Astrocyte of the spinal cord (primary cell): Measurements from ENCODE around the gene MPND.

Source experiments
- DNase-seq: peaks from one replicate; pipeline ENCODE4 v3.0.0; 2011; ENCODE audit warnings: low read depth, low spot score
- H3K4me3 ChIP-seq: 2 replicates; pipeline ENCODE4 v1.5.1; 2011; ENCODE audit warnings: low read depth, mild to moderate bottlenecking, low read length, moderate library complexity
- in situ Hi-C: cut with HindIII; loops from 2 replicates; pipeline ENCODE4 v1.10.0; 2017; ENCODE audit warnings: low sequenced_read_pairs
- TF ChIP-seq, protein P1 (sequence below): IDR thresholded peaks from 2 replicates; pipeline ENCODE4 v1.5.1; 2012; ENCODE audit warnings: low read depth, mild to moderate bottlenecking, low read length, inconsistent platforms

The MPND gene

GRCh38 chr19:4389511-4390016 lies 46.2 kb downstream of the MPND start:
- TF ChIP-seq, protein P1, sequence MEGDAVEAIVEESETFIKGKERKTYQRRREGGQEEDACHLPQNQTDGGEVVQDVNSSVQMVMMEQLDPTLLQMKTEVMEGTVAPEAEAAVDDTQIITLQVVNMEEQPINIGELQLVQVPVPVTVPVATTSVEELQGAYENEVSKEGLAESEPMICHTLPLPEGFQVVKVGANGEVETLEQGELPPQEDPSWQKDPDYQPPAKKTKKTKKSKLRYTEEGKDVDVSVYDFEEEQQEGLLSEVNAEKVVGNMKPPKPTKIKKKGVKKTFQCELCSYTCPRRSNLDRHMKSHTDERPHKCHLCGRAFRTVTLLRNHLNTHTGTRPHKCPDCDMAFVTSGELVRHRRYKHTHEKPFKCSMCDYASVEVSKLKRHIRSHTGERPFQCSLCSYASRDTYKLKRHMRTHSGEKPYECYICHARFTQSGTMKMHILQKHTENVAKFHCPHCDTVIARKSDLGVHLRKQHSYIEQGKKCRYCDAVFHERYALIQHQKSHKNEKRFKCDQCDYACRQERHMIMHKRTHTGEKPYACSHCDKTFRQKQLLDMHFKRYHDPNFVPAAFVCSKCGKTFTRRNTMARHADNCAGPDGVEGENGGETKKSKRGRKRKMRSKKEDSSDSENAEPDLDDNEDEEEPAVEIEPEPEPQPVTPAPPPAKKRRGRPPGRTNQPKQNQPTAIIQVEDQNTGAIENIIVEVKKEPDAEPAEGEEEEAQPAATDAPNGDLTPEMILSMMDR: no peak
- in situ Hi-C loops: no loop called here
- DNase-seq: no peak
- H3K4me3 ChIP-seq: no peak overlapping the region

DNA sequence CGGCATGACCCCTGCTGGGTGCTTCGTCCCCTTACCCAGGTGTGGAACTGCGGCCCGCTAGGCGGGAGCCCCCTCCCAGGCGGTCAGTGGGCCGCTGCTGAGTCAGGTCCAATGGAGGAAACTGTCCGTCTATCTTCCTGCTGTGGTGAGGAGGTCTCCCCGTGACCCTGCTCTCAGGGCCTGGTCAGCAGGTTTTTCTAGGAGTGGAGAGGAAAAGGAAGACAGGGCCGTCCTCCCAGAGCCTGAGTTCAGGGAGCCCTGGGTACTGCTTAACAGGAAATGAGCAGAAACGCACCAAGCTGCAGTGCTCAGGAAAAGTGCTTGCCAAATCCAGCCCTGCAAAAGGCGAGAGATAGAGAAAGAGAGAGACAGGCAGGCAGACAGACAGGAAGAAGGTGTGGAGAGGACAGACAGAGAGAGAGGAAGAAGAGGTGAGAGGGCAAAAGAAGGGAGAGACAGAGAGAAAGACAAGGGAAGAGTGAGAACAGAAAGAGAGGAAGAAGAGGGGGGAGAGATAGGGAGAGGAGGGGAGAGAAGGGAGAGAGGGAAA lies 46.7 kb downstream of the MPND start:
- TF ChIP-seq, protein P1: no peak

DNA sequence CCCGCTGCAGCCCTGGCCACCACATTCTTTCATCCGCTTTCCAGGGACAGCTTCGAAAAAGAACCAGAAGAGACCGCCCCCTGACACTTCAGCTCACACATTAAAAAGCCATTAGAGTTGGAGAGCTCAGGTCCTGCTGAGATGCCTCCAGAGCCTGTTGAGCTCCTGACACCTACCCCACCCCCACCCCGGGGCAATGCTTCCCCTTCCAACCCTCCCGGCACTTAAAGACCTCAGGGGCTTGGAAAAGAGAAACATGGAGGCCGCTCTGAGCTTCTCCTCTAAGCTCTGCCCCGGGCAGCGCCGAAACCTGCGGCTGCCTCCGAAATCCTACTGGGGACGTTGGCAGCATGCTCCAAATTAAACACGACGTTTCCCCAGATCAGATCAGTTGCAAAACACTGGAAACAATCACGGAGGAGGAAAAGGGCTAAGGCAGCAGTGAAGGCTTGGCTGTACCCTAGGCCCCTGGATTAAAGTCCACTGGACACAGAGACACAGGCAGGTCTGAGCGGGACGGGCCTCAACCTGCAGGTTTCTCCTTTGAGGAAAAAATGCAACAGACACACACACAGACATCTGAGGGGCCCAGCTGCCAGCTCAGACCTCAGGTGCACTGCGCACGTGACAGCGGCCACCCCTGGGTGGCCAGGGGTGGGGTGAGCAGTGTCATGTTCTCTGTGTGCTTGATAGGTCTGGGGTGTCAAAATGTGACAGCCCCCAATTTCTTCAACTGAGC lies 47.4 kb downstream of the MPND start:
- DNase-seq: no peak

More for the DNA sequence above, 46.7 kb downstream of the MPND start:
- in situ Hi-C loops: no loop called here
- no peak overlapping the region for H3K4me3 ChIP-seq
- peak; percentile 44 for DNase-seq

DNA sequence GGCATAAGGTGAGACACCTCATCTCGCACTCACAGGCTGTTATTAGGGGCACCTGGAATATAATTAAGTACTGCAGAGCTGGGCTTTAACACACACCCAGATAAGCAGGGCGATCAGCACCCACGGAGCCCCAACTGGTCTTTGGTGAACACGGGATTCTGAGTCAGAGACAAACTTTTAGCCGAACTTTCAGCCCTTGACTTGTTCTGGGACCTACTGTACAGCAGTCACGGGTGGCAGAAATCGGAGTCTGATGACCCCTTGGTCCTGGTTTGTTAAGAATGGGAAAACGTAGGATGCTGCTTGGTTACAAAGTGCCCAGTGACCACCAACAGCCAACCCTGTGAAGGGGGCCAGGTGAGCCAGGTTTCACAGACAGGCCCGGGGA lies 47.9 kb downstream of the MPND start:
- no peak overlapping the region for H3K4me3 ChIP-seq
- in situ Hi-C loops: no loop called here
- no peak for DNase-seq

More for the DNA sequence above, 47.4 kb downstream of the MPND start:
- TF ChIP-seq, protein P1: no peak
- in situ Hi-C loops: no loop called here
- no peak overlapping the region for H3K4me3 ChIP-seq

DNA sequence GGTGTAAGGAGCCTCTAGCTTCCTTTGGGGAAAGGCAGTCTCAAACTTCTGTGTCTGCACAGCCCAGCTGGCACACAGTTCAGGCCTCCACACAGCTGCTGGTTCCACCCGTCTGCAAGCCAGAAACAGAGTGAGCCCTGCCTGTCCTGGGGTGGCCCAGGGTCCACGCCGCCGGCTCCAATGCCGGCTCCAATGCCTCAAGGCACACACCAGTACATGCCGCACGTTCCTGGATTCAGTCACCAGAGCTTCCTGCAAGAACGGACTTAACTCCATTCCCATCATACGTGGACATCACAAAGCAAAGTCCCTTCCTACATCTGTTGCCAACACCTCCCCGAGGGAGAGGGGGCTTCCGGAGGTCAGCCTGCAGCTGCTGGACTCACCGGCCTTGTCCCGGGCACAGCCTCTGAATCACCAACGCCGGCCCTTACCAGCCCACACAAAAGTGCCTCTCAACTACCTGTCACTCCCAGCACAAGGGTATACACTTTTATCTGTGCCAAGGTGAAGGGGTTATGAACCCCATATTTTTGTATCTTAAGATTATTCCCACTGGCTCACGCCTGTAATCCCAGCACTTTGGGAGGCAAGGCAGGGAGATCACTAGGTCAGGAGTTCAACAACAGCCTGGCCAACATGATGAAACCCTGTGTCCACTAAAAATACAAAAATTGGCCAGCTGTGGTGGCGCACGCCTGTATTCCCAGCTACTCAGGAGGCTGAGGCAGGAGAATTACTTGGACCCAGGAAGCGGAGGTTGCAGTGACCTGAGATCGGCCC lies 48.5 kb downstream of the MPND start:
- DNase-seq: peak; percentile 77
- TF ChIP-seq, protein P1: no peak
- in situ Hi-C loops: no loop called here
- no peak overlapping the region for H3K4me3 ChIP-seq

More for the DNA sequence above, 47.9 kb downstream of the MPND start:
- TF ChIP-seq, protein P1: no peak

GRCh38 chr19:4393947-4394590 lies 50.7 kb downstream of the MPND start:
- in situ Hi-C loops: no loop called here
- H3K4me3 ChIP-seq: no peak overlapping the region
- TF ChIP-seq, protein P1: no peak
- no peak for DNase-seq
